CD4-positive, alpha-beta T cell treated with Interleukin-12 subunit alpha and Interleukin-12 subunit beta, for 1 hour (primary cell): ENCODE measurements around the gene ANKS1B.

Source experiments
- DNase-seq: peaks from one replicate; pipeline ENCODE4 v3.0.0-alpha.2; 2020

The ANKS1B gene

DNA sequence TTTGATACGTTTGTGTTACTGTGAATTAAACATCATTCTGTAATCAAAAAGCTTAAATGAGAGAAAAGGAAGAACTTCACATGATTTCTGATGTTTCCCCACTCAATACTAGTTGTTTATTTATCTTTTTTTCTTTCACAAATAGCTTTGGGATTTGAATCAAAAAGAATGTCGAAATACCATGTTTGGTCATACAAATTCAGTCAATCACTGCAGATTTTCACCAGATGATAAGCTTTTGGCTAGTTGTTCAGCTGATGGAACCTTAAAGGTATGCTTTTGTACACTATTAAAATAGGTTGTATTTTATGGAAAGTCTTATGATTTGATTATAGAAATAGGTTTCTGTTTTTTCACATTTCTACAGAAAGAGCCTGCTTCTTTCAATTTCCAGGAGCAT is 1298.1 kb downstream of the ANKS1B start:
- DNase-seq, result no peak
